GM21381 (cell line): Measurements from ENCODE around the gene LMAN2L.

Experiments
- ATAC-seq: cut with Tn5 transposase; IDR thresholded peaks from one replicate; pipeline ENCODE4 v1.9.1; 2021; ENCODE audit warnings: mild to moderate bottlenecking, moderate library complexity; ENCODE audit not compliant: unreplicated experiment

LMAN2L gene

DNA sequence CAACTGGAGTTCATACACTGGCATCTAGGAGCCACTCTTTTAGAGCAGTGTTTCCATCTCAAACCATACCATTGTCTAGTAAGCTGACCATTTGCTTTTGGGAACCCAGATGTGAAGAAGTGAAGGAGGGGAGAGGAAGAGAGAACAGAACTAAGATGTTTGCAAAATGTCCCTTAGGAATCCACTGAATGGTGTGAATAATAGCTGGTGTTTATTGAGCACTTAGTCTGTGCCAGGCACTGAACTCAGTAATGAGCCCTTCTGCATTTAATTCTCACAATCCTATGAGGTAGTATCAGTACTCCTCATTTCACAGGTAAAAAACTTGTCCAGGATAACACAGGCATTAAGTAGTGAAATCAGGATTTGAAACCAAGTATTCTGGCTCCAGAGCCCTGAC is 23.5 kb downstream of the LMAN2L start:
- no peak for ATAC-seq

DNA sequence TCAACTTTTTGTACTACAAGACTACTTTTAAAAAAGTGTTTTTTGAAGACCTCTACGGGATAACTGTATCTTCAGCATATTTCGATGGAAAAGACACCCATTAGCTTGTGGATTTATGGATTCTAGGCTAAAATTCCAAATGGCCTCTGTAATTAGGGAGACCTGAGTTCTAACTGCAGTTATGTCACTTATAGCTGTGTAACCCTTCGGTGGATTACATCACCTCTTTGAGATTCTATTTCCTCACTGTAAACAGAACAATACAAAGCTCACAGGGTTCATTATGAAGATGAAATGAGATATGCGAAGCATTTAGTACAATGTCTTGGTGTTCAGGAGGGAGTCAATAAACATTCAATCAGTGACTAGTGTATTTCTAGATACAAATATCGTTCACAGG is 24.2 kb downstream of the LMAN2L start:
- ATAC-seq: no peak

DNA sequence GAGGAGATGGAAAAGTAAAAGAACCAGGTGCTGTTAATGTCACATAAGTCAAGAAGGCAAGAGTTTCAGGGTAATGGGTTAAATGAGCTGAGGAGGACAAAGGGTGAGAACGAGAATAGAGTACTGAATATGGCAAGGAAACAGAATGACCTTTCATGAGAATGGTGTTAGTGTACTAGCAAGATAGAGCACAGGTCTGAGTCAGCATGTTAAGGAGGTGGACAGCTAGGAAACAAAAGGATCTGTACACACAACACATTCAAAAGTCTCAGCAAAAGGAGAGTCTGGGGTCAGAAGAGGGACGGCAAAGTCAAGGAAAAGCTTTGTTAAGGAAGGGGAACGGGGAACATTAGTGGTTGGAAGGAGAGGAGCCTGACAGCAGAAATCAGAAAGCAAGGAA is 28.9 kb downstream of the LMAN2L start:
- ATAC-seq: no peak

DNA sequence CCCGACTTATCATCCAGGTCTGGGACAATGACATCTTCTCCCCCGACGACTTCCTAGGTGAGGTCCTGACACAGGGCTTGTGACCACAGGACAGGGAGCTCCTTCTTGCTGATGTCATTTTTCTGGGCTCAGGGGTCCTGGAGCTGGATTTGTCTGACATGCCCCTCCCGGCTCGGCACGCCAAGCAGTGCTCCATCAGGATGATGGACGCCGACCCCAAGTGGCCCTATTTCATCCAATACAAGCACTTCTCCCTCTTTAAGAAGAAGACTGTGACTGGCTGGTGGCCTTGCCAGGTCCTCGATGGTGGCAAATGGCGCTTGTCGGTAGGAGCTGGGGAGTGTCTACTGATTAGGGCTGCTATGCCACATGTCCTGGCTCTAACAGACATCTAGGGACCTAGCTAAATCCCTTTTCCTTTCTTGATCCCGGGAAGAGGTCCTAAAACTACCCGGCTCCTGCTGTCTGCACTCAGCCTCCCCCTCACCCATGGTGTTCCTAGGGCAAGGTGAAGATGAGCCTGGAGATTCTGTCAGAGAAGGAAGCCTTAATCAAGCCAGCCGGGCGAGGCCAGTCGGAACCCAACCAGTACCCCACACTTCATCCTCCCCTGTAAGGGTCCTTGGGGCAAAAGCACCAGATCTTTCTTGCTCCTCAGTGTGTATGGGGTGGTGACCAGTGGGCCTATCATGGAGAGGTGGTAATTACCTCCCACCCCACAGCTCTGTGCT is 36.7 kb downstream of the LMAN2L start:
- no peak for ATAC-seq

DNA sequence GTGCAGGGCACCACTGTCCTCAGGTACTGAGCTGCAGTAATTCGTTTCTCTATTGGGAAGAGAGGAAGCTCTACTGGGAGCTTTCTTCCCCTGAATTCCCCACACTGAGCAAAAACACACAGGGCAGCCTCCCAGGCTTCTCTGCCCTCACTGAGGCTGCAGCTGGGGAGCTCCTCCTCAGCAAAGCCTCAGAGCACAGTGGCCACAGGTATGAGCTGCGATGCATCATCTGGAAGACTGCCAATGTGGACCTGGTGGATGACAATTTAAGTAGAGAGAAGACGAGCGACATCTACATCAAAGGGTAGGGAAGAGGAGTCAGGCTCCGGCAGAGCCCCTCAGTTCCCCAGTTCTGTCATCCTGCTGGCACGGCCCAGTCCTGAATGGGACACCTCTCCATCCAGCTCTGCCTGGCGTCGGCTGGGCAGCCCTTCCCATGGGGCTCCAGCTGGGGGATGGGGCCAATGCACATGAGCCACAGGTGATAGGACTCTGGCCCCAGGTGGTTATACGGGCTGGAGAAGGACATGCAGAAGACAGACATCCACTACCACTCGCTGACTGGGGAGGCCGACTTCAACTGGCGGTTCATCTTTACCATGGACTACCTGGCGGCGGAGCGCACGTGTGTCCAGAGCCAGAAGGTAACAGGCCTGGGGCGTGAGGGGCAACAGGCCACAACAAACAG is 37.6 kb downstream of the LMAN2L start:
- ATAC-seq: no peak

DNA sequence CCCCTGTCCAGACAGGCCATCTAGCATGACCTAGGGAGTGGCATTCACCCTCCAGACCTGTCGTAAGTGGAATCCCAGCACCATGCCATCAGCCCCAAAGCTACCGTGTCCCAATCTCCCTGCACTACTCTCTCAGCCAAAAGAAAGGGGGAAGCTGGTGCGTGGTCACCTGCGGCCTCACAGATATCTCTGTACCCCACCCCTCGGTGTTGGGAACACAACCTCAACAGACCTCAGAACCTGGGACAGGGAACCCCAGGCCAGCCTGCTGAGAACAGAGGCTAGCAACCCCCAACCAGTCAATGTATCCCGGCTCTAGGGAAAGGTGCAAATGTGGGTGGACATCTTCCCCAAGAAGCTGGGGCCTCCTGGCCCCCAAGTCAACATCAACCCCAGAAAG is 38.2 kb downstream of the LMAN2L start:
- ATAC-seq: no peak

DNA sequence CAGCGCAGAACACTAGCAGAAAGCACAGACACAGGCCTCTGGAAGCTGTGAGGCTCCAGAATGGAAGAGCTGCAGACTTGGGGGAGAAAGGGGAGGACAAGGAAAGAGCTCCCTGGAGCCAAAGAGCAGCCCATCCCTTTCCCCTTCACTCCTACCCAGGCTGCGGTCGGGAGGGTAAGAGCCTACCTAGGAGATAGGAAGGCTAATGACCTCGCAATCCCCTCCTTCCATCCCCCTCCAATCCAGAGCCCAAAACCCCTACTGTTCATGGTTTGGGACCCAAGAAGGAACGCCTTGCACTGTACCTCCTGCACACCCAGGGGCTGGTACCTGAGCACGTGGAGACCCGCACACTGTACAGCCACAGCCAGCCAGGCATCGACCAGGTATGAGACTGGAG is 39.8 kb downstream of the LMAN2L start:
- ATAC-seq: no peak

DNA sequence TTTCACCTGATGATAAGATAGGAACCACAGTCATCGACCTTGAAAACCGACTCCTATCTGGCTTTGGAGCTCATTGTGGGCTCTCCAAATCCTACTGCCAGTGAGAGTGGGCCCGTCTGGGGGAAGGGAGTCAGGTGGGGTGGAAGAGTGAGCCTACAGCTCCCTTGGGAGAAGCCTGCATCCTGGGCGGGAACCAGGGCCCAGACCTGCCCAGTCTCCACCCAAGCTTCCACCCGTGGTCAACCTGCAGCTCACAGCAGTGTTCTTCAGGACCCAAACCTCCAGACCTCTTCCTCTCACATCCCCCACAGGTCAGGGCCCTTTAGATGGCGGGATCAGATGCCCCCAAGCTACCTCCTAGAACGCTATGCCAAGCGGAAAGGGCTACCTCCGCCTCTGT is 40.2 kb downstream of the LMAN2L start:
- no peak for ATAC-seq

DNA sequence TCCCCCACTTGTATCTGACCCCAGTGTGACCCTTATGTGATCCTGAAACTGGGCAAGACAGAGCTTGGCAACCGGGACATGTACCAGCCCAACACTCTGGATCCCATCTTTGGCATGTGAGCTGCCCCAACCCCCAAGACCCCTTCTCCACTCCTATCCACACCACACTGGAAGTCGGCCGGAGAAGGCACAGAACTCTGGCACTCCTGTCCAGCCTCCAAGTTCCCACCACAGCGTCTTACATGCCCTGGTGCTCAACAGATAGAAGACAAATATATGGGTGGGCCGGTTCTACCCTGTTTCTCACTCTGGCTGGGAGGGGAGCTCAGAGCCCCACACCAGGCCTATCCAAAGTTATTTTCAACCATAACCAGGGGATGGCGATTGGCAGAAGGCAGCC is 40.8 kb downstream of the LMAN2L start:
- no peak for ATAC-seq

DNA sequence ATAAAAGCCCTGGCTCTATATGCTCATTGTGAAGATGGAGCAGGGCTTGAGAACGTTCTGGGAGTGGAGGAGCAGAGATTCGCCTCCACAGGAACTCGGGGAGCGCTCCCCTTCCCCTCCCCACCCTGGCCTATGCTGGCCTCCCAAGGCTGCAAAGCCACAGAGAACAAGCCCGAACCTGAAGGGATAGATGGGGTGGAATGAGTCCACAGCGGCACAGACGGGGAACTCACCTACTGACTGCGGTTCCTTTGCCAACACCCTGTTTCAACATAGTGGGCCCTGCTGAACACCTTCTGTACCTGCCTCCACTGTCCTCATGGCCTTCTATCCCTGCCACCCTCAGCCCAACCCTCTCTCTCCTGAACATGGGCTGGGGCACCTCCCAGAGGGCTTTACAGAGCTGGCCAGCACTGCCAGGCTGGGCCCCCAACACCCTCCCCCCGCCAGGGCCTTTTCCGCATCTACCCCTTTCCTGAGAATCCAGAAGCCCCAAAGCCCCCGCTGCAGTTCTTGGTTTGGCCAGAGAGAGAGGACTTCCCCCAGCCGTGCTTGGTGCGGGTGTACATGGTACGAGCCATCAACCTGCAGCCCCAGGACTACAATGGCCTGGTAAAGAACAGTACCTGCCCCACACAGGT is 41.5 kb downstream of the LMAN2L start:
- ATAC-seq: no peak

DNA sequence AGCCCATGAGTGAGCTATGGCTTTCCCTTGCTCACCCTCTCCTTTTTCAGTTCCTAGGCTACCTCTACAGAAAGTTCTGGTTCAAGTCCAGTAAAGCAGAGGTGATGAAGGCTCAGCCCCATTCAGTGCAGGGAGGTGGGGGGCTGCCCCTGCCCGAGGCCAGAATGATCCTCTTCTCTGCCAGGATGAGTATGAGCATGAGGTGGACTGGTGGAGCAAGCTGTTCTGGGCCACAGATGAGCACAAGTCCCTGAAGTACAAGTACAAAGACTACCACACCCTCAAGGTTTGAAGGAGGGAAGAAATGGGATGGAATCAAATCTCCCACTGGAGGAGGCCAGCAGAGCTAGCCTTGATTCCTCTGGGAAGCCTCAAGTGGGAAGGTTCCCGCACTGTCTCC is 42.4 kb downstream of the LMAN2L start:
- no peak for ATAC-seq

DNA sequence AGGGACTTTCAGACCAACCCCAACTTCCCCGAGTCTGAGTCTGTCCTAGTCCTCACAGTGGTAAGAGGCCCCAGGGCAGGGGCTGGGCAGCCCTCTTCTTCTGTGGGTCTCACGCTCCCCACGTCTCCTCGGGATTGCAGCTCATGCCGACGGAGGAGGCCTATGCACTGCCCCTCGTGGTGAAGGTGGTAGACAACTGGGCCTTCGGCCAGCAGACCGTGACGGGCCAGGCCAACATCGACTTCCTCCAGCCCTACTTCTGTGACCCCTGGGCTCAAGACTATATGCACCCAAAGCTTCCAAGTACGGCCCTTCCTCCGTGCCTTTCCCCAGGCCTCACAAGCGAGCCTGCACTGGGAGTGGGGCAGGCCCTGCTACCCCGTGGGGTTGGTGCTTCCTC is 44.3 kb downstream of the LMAN2L start:
- no peak for ATAC-seq

DNA sequence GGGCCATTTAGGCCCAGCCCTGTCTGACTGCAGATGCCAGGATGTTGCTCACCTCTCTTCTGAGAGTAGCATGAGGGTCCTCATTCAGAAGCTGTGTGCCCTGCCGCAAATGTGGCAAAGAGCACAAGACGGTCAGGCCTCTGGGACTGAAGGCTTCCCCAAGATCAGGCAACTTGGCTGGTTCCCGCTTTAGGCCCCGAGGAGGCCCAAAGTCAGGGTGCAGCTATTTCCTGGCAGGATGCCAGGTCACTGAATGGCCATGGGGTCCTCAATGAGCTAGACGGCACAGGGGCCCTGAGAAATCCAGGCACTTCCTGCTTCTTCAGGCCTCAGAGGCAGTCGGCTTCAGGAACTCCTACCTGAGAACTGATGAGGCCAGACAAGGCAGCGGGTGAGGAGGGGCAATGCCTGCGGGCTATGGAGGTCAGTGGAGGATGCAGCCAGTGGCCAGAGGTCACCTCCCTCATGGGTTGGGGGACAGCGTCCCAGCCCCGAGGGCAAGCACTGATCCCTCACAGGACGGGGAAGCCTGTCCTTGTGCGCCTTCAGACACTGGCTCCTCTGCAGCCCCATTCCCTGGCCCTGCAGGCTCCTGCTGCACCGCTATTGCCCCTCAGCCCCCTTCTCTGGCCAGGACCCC is 44.9 kb downstream of the LMAN2L start:
- ATAC-seq: no peak

DNA sequence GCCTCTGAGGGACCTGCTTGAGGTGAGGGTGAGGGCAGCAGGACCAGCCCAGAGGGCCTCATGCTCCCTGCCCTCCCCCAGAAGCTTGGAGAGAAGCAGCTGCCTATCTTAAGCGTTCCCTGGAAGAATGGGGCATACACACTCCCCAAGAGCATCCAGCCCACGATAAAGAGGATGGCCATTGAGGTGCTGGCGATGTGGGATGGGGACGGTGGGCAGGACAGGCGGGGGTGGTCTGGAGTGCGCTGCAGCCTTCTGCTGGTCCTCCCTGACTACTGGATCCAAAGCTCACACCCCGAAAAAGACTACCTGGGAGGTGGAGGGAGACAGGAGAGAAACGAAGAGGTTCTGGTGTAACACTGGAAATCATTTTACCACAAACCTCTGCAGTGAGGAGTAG is 45.6 kb downstream of the LMAN2L start:
- no peak for ATAC-seq

DNA sequence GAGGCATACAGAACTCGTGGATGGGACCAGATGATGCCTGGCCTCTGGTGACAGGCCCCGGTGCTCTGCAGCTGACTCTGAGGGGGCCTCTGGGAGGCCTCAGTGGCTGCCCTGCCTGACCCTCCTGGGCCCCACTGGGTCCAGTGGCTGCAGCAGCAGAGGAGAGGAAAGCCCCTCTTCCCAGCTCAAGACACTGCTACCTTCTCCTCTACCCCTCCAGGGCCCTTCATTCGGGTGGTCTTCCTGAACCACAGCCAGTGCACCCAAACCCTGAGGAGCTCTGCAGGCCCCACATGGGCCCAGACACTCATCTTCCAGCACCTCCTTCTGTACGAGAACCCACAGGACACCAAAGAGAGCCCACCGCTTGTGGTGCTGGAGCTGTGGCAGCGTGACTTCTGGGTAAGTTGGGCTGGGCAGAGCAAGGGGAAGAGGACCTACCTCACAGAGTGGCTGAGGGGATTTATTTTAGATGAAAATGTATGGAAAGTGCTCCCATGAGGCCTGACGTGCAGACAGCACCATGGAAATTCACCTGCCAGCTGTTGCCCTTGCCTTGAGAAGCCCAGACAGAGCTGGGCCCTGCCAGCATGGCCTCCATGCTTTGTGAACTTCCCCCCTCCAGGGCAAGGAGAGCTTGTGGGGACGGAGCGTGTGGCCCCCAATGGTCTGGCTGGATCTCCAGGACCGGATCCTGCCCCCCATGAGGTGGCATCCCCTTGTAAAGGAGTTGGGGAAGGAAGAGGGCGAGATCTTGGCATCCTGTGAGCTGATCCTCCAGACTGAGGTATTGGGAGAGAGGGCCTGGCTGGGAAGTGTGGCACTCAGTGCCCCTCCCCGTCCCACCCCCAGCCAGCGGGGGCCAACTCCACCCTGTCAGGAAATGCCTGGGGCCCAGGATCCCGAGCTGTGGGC is 46.3 kb downstream of the LMAN2L start:
- ATAC-seq: no peak

DNA sequence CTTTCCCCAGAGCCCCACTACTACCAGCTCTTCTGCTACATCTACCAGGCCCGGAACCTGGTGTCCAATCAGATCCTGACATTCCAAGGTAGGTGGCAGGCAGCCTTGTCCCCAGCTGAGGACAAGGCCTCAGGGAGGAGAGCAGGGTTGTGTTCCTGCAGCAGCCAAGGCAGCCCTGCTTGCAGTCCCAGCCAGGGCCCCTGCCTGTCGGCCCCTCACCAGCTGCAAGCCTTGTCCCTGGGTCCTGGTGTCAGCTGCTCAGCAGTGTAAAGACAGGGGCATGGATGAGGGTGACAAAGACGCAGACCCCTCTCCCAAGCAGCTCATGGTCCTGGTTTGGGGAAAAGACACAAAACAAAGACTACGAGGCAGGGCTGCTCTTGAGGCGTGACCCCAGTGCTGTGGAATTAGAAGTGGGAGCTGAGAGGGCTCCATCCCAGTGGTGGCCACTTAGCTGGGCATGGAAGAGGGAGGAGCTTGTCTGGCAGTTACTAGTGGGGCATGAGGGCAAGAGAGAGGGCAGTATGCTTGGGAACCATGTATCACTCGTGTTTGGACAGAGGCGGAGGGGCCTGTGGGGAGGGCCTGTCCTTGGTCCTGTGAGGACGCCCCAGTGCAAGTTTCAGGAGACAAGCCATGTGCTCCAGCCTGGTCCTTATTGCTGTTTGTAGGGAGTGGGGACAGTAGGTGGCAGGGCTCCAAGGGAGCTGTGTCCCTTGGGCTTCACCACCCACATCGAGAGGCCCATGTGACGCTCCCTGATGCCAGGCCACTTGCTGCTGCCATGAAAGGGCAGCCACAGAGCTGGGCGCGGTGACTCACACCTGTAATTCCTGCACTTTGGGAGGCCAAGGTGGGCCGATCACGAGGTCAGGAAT is 47.5 kb downstream of the LMAN2L start:
- no peak for ATAC-seq

DNA sequence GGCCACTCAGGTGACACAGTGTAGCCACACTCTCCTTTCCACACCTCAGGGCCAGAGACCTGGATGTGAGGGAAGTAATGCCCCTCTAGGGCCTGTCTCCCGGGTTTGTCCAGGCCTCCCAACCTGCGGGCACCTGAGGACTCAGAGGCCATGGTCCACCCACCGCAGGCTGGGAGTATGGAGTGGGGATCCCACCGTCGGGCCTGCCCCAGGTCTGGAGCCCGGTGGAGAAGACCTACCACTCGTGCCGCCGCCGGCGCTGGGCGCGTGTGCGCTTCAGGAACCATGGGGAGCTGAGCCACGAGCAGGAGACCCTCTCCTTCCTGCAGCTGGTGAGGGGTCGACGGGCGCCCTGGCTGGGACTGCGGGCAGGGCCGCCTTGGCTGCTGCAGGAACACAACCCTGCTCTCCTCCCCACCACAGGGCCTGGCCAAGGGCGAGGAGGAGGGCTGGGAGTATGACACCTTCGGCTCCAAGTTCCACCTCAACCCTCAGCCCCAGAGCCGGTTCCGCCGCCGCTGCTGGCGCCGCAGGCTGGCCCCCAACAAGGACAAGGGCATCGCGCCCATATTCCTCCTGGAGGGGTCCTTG is 48.7 kb downstream of the LMAN2L start:
- no peak for ATAC-seq

DNA sequence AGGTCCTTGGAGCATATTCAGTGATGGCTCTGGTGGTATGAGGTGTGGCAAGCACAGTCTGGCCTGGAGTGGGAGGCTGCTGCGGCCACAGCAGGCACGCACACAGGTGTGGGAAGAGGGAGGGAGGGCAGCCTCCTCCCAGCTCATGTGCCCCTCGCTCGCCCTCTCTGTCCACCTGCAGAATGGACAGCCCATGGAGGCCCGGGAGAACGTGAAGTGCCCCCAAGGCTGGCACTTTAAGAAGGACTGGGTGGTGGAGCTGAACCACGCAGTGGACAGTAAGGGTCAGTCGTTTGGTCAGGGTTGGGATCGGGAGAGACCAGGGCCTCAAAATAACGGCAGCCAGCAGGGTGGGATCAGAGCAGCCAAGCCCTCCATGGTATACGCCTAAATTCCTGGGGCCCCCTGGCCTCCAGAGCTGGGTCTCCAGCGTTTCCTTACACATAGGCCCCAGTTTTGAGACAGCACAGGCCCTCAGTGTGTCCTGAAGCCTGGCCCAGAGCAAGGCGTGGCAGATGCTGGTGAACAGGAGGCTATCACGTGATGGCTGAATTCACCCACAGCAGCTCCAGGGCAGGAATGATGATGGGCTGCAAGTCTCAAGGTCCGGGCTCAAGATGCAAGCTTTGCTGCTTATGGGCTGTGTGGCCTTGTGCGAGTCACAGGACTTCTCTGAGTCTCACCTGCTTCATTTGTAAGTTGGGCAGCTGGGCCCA is 49.4 kb downstream of the LMAN2L start:
- no peak for ATAC-seq
